ENCODE measurements around the gene GUSB. TPM values are rescaled to one million over a fixed set of nuclear protein-coding genes. Genes with fewer than 3 reads are reported as not detected.
A peak's percentile ranks its signal among the peaks of the same experiment; 100 is the strongest.
"Not testable (repeated sequence)": the region's sequence is repeated elsewhere in the genome, so short reads cannot be mapped to it uniquely, and the experiment has no call there.

Gene GUSB
- total and polyA plus RNA-seq, 4 donors, result 30.3 to 55.5 (median 44.9) TPM

DNA sequence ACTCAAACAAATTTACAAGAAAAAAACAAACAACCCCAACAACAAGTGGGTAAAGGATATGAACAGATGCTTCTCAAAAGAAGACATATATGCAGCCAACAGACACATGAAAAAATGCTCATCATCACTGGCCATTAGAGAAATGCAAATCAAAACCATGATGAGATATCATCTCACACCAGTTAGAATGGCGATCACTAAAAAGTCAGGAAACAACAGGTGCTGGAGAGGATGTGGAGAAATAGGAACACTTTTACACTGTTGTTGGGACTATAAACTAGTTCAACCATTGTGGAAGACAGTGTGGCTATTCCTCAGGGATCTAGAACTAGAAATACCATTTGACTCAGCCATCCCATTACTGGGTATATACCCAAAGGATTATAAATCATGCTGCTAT is 13.0 kb upstream of the GUSB start:
- 0 to 100% methylated on average over 1 of the region's 1 CpG for WGBS, 2 donors
- H3K27ac ChIP-seq (ENCODE audit: low read depth in 1 of 2, low read length in 2 of 2); intact Hi-C loops (cut with DNase I); ATAC-seq (ENCODE audit: low FRiP score); H3K36me3 ChIP-seq (ENCODE audit: control insufficient read depth in 1 of 2, insufficient read depth in 2 of 2, low read length in 1 of 2); H3K27me3 ChIP-seq (ENCODE audit: control insufficient read depth in 1 of 2, insufficient read depth in 2 of 2, low read length in 1 of 2); H3K4me1 ChIP-seq (ENCODE audit: control insufficient read depth in 1 of 2, insufficient read depth in 2 of 2, low read length in 2 of 2); H3K9me3 ChIP-seq (ENCODE audit: control insufficient read depth, low read length); DNase-seq; H3K4me3 ChIP-seq (ENCODE audit: low read length in 2 of 2): not testable (repeated sequence)

DNA sequence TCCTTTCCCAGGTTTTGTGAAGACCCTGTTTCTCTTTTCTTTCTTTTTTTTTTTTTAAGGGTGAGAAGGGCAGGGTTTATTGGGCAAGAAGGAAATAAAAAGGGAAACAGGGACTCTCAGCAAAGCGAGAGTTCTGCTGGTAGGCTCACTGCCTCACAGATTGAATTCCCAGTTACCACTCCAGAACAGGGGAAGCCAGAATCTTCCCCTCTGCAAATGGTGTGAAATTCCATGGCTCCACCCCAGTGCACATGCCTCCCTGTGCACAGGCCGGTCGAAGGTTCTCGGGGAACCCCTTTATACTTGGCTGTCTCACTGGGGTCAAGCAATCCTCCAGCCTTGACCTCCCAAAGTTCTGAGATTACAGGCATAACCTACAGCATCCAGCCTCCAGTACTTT is 10.5 kb upstream of the GUSB start:
- DNase-seq (no peak), ATAC-seq (ENCODE audit: low FRiP score) (no peak)
- Histone ChIP-seq H3K27me3 (ENCODE audit: control insufficient read depth in 1 of 2, insufficient read depth in 2 of 2, low read length in 1 of 2) (no peaks in the 10 kb centered on the region), H3K36me3 (ENCODE audit: control insufficient read depth in 1 of 2, insufficient read depth in 2 of 2, low read length in 1 of 2) (no peaks in the 10 kb centered on the region), H3K4me3 (ENCODE audit: low read length in 2 of 2) (no peak overlapping the region), H3K4me1 (ENCODE audit: control insufficient read depth in 1 of 2, insufficient read depth in 2 of 2, low read length in 2 of 2) (no peaks in the 10 kb centered on the region), H3K27ac (ENCODE audit: low read depth in 1 of 2, low read length in 2 of 2) (no peak overlapping the region), H3K9me3 (ENCODE audit: control insufficient read depth, low read length) (no peaks in the 10 kb centered on the region)
- intact Hi-C loops (cut with DNase I), result no loop called here
- 88 to 94% methylated on average over 4 of the region's 4 CpGs for WGBS, 2 donors

DNA sequence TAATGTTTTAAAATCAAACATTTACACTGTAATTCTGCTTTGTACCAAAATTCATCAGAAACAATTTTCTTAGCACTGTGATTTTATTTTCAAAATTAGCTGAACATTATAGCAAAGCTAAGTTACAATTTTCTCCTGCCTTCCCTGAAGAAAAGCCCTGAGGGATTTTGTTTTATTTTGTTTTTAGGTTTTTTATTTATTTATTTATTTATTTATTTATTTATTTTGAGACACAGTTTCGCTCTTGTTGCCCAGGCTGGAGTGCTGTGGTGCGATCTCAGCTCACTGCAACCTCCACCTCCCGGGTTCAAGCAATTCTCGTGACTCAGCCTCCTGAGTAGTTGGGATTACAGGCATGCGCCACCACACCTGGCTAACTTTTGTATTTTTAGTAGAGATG is 9.8 kb upstream of the GUSB start:
- DNase-seq; H3K27me3 ChIP-seq (ENCODE audit: control insufficient read depth in 1 of 2, insufficient read depth in 2 of 2, low read length in 1 of 2); H3K27ac ChIP-seq (ENCODE audit: low read depth in 1 of 2, low read length in 2 of 2); ATAC-seq (ENCODE audit: low FRiP score); intact Hi-C loops (cut with DNase I); H3K36me3 ChIP-seq (ENCODE audit: control insufficient read depth in 1 of 2, insufficient read depth in 2 of 2, low read length in 1 of 2); H3K4me1 ChIP-seq (ENCODE audit: control insufficient read depth in 1 of 2, insufficient read depth in 2 of 2, low read length in 2 of 2); H3K9me3 ChIP-seq (ENCODE audit: control insufficient read depth, low read length); H3K4me3 ChIP-seq (ENCODE audit: low read length in 2 of 2): not testable (repeated sequence)
- 93 to 97% methylated on average over 5 of the region's 5 CpGs for WGBS, 2 donors

DNA sequence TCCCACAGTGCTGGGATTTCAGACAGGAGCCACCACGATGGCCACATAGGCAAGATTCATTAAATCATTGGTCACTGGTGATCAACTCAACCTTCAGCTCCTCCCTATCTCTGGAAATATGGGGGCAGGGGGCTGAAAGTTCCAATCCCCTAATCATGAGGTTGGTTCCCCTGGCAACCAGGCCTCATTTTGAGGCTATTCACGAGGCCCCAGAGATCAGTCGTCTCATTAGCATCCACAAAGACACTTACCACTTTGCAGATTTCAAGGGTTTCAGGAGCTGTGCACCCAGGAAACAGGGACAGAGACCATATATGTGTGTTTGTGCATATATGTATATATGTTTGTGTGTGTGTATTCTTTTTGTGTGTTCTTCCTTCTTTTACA is 7.7 kb upstream of the GUSB start:
- no peaks in the 10 kb centered on the region for H3K36me3 ChIP-seq (ENCODE audit: control insufficient read depth in 1 of 2, insufficient read depth in 2 of 2, low read length in 1 of 2)
- no peak overlapping the region for H3K4me3 ChIP-seq (ENCODE audit: low read length in 2 of 2)
- intact Hi-C loops (cut with DNase I), result no loop called here
- H3K27ac ChIP-seq (ENCODE audit: low read depth in 1 of 2, low read length in 2 of 2), result no peak overlapping the region
- no peaks in the 10 kb centered on the region for H3K9me3 ChIP-seq (ENCODE audit: control insufficient read depth, low read length)
- DNase-seq (no peak), ATAC-seq (ENCODE audit: low FRiP score) (no peak)
- H3K4me1 ChIP-seq (ENCODE audit: control insufficient read depth in 1 of 2, insufficient read depth in 2 of 2, low read length in 2 of 2), result no peaks in the 10 kb centered on the region
- WGBS, 2 donors, result 59 to 64% methylated on average over 3 of the region's 3 CpGs
- H3K27me3 ChIP-seq (ENCODE audit: control insufficient read depth in 1 of 2, insufficient read depth in 2 of 2, low read length in 1 of 2), result no peaks in the 10 kb centered on the region

DNA sequence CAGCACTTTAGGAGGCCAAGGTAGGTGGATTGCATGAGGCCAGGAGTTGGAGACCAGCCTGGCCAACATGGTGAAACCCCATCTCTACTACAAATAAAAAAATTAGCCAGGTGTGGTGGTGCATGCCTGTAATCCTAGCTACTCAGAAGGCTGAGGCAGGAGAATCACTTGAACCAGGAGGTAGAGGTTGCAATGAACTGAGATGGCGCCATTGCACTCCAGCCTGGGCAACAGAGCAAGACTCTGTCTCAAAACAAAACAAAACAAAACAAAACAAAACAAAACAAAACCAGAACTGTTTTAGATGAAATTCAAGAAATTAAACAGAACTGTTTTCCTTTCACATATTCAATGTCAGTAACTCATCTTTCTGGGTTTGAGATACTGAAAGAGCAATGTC is 6.5 kb upstream of the GUSB start:
- H3K27me3 ChIP-seq (ENCODE audit: control insufficient read depth in 1 of 2, insufficient read depth in 2 of 2, low read length in 1 of 2); H3K9me3 ChIP-seq (ENCODE audit: control insufficient read depth, low read length); H3K4me3 ChIP-seq (ENCODE audit: low read length in 2 of 2); H3K36me3 ChIP-seq (ENCODE audit: control insufficient read depth in 1 of 2, insufficient read depth in 2 of 2, low read length in 1 of 2); DNase-seq; intact Hi-C loops (cut with DNase I); H3K27ac ChIP-seq (ENCODE audit: low read depth in 1 of 2, low read length in 2 of 2); H3K4me1 ChIP-seq (ENCODE audit: control insufficient read depth in 1 of 2, insufficient read depth in 2 of 2, low read length in 2 of 2); ATAC-seq (ENCODE audit: low FRiP score): not testable (repeated sequence)
- 93 to 100% methylated on average over 1 of the region's 1 CpG for WGBS, 2 donors

DNA sequence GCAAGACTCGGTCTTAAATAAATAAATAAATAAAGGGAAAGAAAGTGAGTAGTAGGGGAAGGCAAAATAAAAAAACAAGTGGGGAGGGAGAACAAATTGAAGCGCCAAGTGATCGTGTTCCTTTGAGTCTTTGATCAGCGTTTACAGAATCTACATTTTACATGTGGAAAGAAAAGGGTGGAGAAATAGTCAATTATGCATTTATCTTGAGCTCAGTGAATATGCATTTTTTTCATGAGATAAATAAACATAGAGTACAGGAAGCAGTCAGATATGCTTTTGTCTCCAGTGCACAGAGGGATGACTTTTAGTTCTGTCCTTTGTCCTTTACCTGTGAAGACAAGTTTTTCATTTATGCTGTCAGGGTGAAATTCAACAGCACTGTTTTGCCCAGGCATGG is 6.1 kb upstream of the GUSB start:
- DNase-seq (no peak), ATAC-seq (ENCODE audit: low FRiP score) (no peak)
- Histone ChIP-seq H3K36me3 (ENCODE audit: control insufficient read depth in 1 of 2, insufficient read depth in 2 of 2, low read length in 1 of 2) (no peaks in the 10 kb centered on the region), H3K27me3 (ENCODE audit: control insufficient read depth in 1 of 2, insufficient read depth in 2 of 2, low read length in 1 of 2) (no peaks in the 10 kb centered on the region), H3K4me3 (ENCODE audit: low read length in 2 of 2) (no peak overlapping the region), H3K9me3 (ENCODE audit: control insufficient read depth, low read length) (no peaks in the 10 kb centered on the region), H3K4me1 (ENCODE audit: control insufficient read depth in 1 of 2, insufficient read depth in 2 of 2, low read length in 2 of 2) (no peaks in the 10 kb centered on the region), H3K27ac (ENCODE audit: low read depth in 1 of 2, low read length in 2 of 2) (no peak overlapping the region)
- 54 to 72% methylated on average over 4 of the region's 4 CpGs for WGBS, 2 donors
- intact Hi-C loops (cut with DNase I), result no loop called here

DNA sequence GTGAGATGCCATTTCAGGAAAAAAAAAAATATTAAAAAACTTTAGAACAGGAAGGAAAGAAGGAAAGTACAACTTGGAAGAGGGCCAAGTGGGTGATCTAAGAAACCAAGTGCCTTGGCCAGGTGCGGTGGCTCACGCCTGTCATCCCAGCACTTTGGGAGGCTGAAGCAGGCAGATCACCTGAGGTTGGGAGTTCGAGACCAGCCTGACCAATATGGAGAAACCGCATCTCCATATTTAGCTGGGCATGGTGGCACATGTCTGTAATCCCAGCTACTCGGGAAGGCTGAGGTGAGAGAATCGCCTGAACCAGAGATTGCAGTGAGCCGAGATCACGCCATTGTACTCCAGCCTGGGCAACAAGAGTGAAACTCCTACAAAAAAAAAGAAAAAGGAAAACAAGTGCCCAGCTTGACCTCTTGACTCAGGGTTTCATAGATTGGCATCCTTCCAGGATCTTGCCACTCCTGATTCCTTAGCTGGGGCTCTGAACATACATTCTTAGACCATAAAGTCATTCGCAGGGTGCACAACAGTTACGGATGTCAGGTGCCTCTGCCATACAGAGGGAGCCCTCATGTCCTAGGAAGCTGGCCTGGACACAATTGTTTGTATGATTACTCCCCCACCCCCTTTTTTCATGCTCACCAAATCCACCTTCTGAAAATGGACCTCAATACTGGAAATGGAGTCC is 2.1 kb upstream of the GUSB start:
- ATAC-seq (ENCODE audit: low FRiP score), result no peak
- WGBS, 2 donors, result 91 to 92% methylated on average over 10 of the region's 10 CpGs
- no peaks in the 10 kb centered on the region for H3K27me3 ChIP-seq (ENCODE audit: control insufficient read depth in 1 of 2, insufficient read depth in 2 of 2, low read length in 1 of 2)
- no peak overlapping the region for H3K27ac ChIP-seq (ENCODE audit: low read depth in 1 of 2, low read length in 2 of 2)
- H3K9me3 ChIP-seq (ENCODE audit: control insufficient read depth, low read length), result no peaks in the 10 kb centered on the region
- H3K4me1 ChIP-seq (ENCODE audit: control insufficient read depth in 1 of 2, insufficient read depth in 2 of 2, low read length in 2 of 2), result no peaks in the 10 kb centered on the region
- no peaks in the 10 kb centered on the region for H3K36me3 ChIP-seq (ENCODE audit: control insufficient read depth in 1 of 2, insufficient read depth in 2 of 2, low read length in 1 of 2)
- no peak for DNase-seq
- intact Hi-C loops (cut with DNase I), result no loop called here
- no peak overlapping the region for H3K4me3 ChIP-seq (ENCODE audit: low read length in 2 of 2)

DNA sequence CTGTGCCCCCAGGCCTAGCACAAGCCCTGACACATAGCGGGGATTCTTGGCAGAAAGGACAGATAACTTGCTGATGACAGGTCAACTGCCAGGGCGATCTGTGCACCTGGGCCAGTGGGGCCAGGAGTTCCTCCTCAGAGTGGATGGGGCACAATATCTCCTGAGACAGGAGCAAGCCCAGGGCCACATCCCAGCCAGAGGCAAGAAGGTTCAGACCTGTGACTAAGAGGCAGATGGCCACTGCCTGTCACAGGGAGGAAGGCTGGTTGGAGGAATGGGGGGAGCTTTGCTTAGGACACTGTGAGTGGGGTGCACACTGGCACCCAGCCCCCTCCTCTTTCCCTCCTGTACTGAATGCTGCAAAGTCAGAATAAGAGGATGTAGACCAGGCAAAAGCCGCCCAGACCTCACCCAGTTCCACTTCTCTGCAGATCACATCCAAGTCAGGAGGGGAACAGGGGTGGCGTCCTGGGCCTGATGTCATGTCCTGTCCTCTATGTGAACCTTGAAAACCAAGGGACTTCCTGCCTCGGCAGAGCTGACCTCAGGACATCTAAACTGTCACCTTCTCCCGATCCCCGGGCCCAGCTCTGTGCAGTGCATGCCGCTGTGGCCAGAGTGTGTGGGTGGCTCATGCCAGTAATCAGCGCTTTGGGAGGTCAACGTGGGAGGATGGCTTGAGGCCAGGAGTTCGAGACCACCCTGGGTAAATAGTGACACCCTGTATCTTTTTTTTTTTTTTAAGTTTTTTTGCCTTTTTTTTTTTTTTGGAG is 1.3 kb downstream of the GUSB start:
- 44 to 45% methylated on average over 11 of the region's 11 CpGs for WGBS, 2 donors

More for the DNA sequence above, 1.3 kb downstream of the GUSB start:
- Histone ChIP-seq H3K9me3 (ENCODE audit: control insufficient read depth, low read length) (no peaks in the 10 kb centered on the region), H3K4me1 (ENCODE audit: control insufficient read depth in 1 of 2, insufficient read depth in 2 of 2, low read length in 2 of 2) (no peaks in the 10 kb centered on the region), H3K27me3 (ENCODE audit: control insufficient read depth in 1 of 2, insufficient read depth in 2 of 2, low read length in 1 of 2) (no peaks in the 10 kb centered on the region), H3K4me3 (ENCODE audit: low read length in 2 of 2) (no peak overlapping the region), H3K36me3 (ENCODE audit: control insufficient read depth in 1 of 2, insufficient read depth in 2 of 2, low read length in 1 of 2) (peaks cover 0 to 1% of the 10 kb centered on the region in 2 donors), H3K27ac (ENCODE audit: low read depth in 1 of 2, low read length in 2 of 2) (no peak overlapping the region)
- ATAC-seq (ENCODE audit: low FRiP score) (peak; percentile 42), DNase-seq (peak; percentile 78 to 87)
- intact Hi-C loops (cut with DNase I), result no loop called here

Measured in aorta (tissue), 5 donors.